SK-N-MC (cell line): ENCODE measurements around the gene ECSCR.
A peak's percentile ranks its signal among the peaks of the same experiment; 100 is the strongest.
"Not testable (repeated sequence)": the region's sequence is repeated elsewhere in the genome, so short reads cannot be mapped to it uniquely, and the experiment has no call there.

Experiments
- DNase-seq: peaks from one replicate; pipeline ENCODE4 v3.0.0-alpha.2; 2011; ENCODE audit warnings: low read depth, low spot score
- H3K27ac ChIP-seq: fragments of 200-600 bp; sonication (generic); 2 replicates; pipeline ENCODE4 v1.5.1; 2016; ENCODE audit warnings: mixed run types
- H3K36me3 ChIP-seq: fragments of 200-600 bp; sonication (generic); 2 replicates; pipeline ENCODE4 v1.6.1; 2017; ENCODE audit warnings: antibody characterized with exemption, low read length, mixed read lengths; ENCODE audit not compliant: insufficient read depth
- H3K4me3 ChIP-seq: fragments of 200-600 bp; sonication (generic); 2 replicates; pipeline ENCODE4 v1.5.1; 2016
- H3K9ac ChIP-seq: fragments of 200-600 bp; sonication (generic); 2 replicates; pipeline ENCODE4 v1.8.0; 2017; ENCODE audit warnings: mixed run types, mixed read lengths; ENCODE audit not compliant: insufficient read length
- H3K9me3 ChIP-seq: fragments of 200-600 bp; sonication (generic); 2 replicates; pipeline ENCODE4 v1.6.1; 2017; ENCODE audit warnings: low read depth, mild to moderate bottlenecking, antibody characterized with exemption, low read length, moderate library complexity, mixed read lengths
- EZH2 ChIP-seq: fragments of 200-600 bp; sonication (generic); IDR thresholded peaks from one replicate; pipeline ENCODE4 v1.6.1; 2017; ENCODE audit warnings: antibody characterized with exemption
- FOXP2 ChIP-seq: optimal IDR thresholded peaks from 2 replicates; pipeline ENCODE3; 2011; ENCODE audit warnings: mild to moderate bottlenecking, moderate library complexity; ENCODE audit not compliant: insufficient read depth; ENCODE audit errors: extremely low read length, control extremely low read depth
- POLR2AphosphoS5 ChIP-seq: IDR thresholded peaks from 2 replicates; pipeline ENCODE4 v1.6.1; 2012; ENCODE audit warnings: mild to moderate bottlenecking, low read depth, low read length, borderline replicate concordance

ECSCR gene

GRCh38 chr5:139492700-139493192 lies 30.2 kb upstream of the ECSCR start:
- peak overlapping the region; percentile 34; the same call in 1 of the 2 replicates for H3K27ac ChIP-seq
- H3K9me3 ChIP-seq: no peaks in the 10 kb centered on the region
- peak overlapping the region; percentile 32 for H3K9ac ChIP-seq
- no peak for TF ChIP-seq POLR2AphosphoS5
- no peak for TF ChIP-seq FOXP2
- TF ChIP-seq EZH2: no peak
- no peaks in the 10 kb centered on the region for H3K36me3 ChIP-seq
- peak overlapping the region; percentile 47 for H3K4me3 ChIP-seq
- no peak for DNase-seq

- Histone ChIP-seq H3K9me3 (no peaks in the 10 kb centered on the region), H3K4me3 (no peak overlapping the region), H3K36me3 (no peaks in the 10 kb centered on the region), H3K27ac (no peak overlapping the region), H3K9ac (no peak overlapping the region)
- no peak for DNase-seq
- TF ChIP-seq POLR2AphosphoS5: no peak
- no peak for TF ChIP-seq EZH2
- no peak for TF ChIP-seq FOXP2
Measured at GRCh38 chr5:139488260-139488659, 25.7 kb upstream of the ECSCR start.

- Histone ChIP-seq H3K27ac (no peak overlapping the region), H3K9me3 (no peaks in the 10 kb centered on the region), H3K4me3 (no peak overlapping the region), H3K9ac (no peak overlapping the region), H3K36me3 (no peaks in the 10 kb centered on the region)
- DNase-seq: no peak
- no peak for TF ChIP-seq FOXP2
Measured at GRCh38 chr5:139486201-139486600, 23.7 kb upstream of the ECSCR start.

GRCh38 chr5:139482890-139483208 lies 20.3 kb upstream of the ECSCR start:
- not testable (repeated sequence) for H3K9ac ChIP-seq, DNase-seq, H3K9me3 ChIP-seq, H3K36me3 ChIP-seq
- Histone ChIP-seq H3K4me3 (peak overlapping the region; percentile 92), H3K27ac (peak overlapping the region; percentile 99)

- DNase-seq: peak; percentile 89
- peaks cover 8% of the 10 kb centered on the region; the same call in 1 of the 2 replicates for H3K36me3 ChIP-seq
- H3K4me3 ChIP-seq: peak within 1 kb of the TSS; percentile 92
- H3K27ac ChIP-seq: peak within 1 kb of the TSS; percentile 99
- TF ChIP-seq EZH2 (no peak), POLR2AphosphoS5 (peak; percentile 71)
- no peaks in the 10 kb centered on the region for H3K9me3 ChIP-seq
- peak within 1 kb of the TSS; percentile 83 for H3K9ac ChIP-seq
Measured at GRCh38 chr5:139482050-139482889, 19.7 kb upstream of the ECSCR start, which contains the start of gene STING1. TSS of gene STING1 (minus strand) at chr5:139482758. CDS start at chr5:139481704, 1,054 bp downstream.

- TF ChIP-seq POLR2AphosphoS5: no peak
- peak overlapping the region; percentile 99 for H3K27ac ChIP-seq
- peaks cover 8% of the 10 kb centered on the region; the same call in 1 of the 2 replicates for H3K36me3 ChIP-seq
- DNase-seq: no peak
- no peaks in the 10 kb centered on the region for H3K9me3 ChIP-seq
- peak overlapping the region; percentile 83 for H3K9ac ChIP-seq
- peak overlapping the region; percentile 92 for H3K4me3 ChIP-seq
Measured at GRCh38 chr5:139481580-139482049, 19.1 kb upstream of the ECSCR start.

- Histone ChIP-seq H3K9ac (peak overlapping the region; percentile 83), H3K9me3 (no peaks in the 10 kb centered on the region), H3K27ac (no peak overlapping the region), H3K4me3 (peak overlapping the region; percentile 92), H3K36me3 (peaks cover 8% of the 10 kb centered on the region; the same call in 1 of the 2 replicates)
- no peak for TF ChIP-seq POLR2AphosphoS5
- TF ChIP-seq EZH2: no peak
- no peak for TF ChIP-seq FOXP2
- no peak for DNase-seq
Measured at GRCh38 chr5:139481122-139481533, 18.6 kb upstream of the ECSCR start.

GRCh38 chr5:139479729-139480128 lies 17.2 kb upstream of the ECSCR start:
- not testable (repeated sequence) for DNase-seq, H3K9me3 ChIP-seq, H3K9ac ChIP-seq, H3K27ac ChIP-seq, H3K4me3 ChIP-seq
- H3K36me3 ChIP-seq: peaks cover 13% of the 10 kb centered on the region; the same call in 1 of the 2 replicates

GRCh38 chr5:139478657-139479423 lies 16.3 kb upstream of the ECSCR start:
- DNase-seq, H3K27ac ChIP-seq: not testable (repeated sequence)

More at GRCh38 chr5:139478657-139479423, 16.3 kb upstream of the ECSCR start:
- H3K9ac ChIP-seq, H3K9me3 ChIP-seq, H3K4me3 ChIP-seq: not testable (repeated sequence)
- peaks cover 13% of the 10 kb centered on the region; the same call in 1 of the 2 replicates for H3K36me3 ChIP-seq
